Activated CD8-positive, alpha-beta memory T cell treated with anti-CD3 and anti-CD28 coated beads, Interleukin-2, amount 10 ng/mL, durations not matched to agents 7 days and 5 days (primary cell): ENCODE results near the gene PACRG. TPM values are rescaled to one million over a fixed set of nuclear protein-coding genes. Genes with fewer than 3 reads are reported as not detected.

Experiments used
- ATAC-seq: fragments of 150-1000 bp; cut with Tn5 transposase; one replicate; pipeline ENCODE4 v1.10.0; 2021; ENCODE audit warnings: moderate library complexity
- CTCF ChIA-PET: fragments of 350-600 bp; sonication (Branson Sonifier 250); formaldehyde crosslinking; loops from one replicate; lab custom pipeline; 2021; ENCODE audit warnings: antibody characterized with exemption; lab: Charles Lee
- DNase-seq: peaks from one replicate; pipeline ENCODE4 v3.0.0-alpha.2; 2020
- H3K27ac Mint-ChIP-seq: one replicate; pipeline ENCODE4 v1.8.0; 2021; ENCODE audit warnings: mild to moderate bottlenecking, mixed read lengths
- H3K27me3 Mint-ChIP-seq: one replicate; pipeline ENCODE4 v1.8.0; 2021; ENCODE audit warnings: mixed read lengths
- H3K36me3 Mint-ChIP-seq: one replicate; pipeline ENCODE4 v1.8.0; 2021; ENCODE audit warnings: mild to moderate bottlenecking, mixed read lengths
- H3K4me1 Mint-ChIP-seq: one replicate; pipeline ENCODE4 v1.8.0; 2021; ENCODE audit warnings: mixed read lengths
- H3K4me3 Mint-ChIP-seq: one replicate; pipeline ENCODE4 v1.8.0; 2021; ENCODE audit warnings: mild to moderate bottlenecking, moderate library complexity, mixed read lengths
- H3K9me3 Mint-ChIP-seq: one replicate; pipeline ENCODE4 v1.8.0; 2022; ENCODE audit warnings: low read depth, mixed read lengths
- total RNA-seq, 2 experiments: library from RNA; stranded (reverse); gene quantifications; one replicate each; pipeline ENCODE4 v1.2.3, GENCODE V29; 2021

PACRG gene
- total RNA-seq, 2 experiments from 2014 or later, result not detected

DNA sequence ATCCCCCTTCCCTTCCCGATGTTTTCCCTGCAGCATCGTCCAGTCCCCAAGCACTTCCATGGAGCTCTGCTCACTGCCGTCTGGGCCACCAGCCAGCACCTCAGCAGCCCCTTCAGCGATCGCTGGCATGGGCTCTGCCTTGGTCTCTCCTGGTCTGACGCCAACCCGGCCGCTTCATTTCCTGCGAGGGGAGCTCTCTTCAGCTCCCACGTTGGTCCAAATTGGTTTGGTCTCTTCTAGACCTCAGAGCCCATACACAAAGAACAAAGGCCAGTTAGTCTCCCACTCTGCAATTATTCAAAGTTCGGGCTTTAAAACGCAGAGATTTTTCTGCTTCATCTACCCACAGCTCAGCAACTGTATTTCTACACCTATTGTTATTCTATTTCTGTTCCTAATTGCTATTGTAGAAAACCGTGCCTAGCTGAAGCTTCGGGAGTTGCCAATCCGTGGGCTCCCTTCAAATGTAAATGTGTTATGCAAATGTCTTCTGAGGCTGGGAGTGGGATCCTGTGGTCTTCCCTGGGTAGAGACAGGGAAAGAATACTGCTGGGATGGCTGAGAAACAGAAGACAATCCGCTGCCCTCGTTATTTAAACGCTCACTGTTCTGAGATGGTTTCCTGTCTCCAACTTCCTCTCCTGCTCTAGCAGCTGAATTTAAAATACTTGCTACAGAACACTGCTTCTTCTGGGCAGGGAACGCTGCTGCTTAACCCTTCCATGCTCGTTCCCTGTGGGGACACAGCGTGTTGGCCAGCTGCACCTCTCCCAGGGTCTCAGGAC lies 532.5 kb downstream of the PACRG start:
- Mint-ChIP-seq H3K9me3 (no peaks in the 10 kb centered on the region), H3K27ac (no peak overlapping the region)
- ATAC-seq, result no peak

GRCh38 chr6:163260911-163261310 lies 533.1 kb downstream of the PACRG start:
- Mint-ChIP-seq H3K27ac (no peak overlapping the region), H3K4me3 (no peak overlapping the region), H3K4me1 (no peaks in the 10 kb centered on the region), H3K36me3 (no peaks in the 10 kb centered on the region), H3K9me3 (no peaks in the 10 kb centered on the region), H3K27me3 (no peaks in the 10 kb centered on the region)
- CTCF ChIA-PET, result no interaction called here
- DNase-seq (no peak), ATAC-seq (no peak)

More for the DNA sequence above, 532.5 kb downstream of the PACRG start:
- no peak overlapping the region for H3K4me3 Mint-ChIP-seq
- H3K36me3 Mint-ChIP-seq, result no peaks in the 10 kb centered on the region
- CTCF ChIA-PET, result no interaction called here
- H3K27me3 Mint-ChIP-seq, result no peaks in the 10 kb centered on the region
- DNase-seq, result no peak
- H3K4me1 Mint-ChIP-seq, result no peaks in the 10 kb centered on the region

DNA sequence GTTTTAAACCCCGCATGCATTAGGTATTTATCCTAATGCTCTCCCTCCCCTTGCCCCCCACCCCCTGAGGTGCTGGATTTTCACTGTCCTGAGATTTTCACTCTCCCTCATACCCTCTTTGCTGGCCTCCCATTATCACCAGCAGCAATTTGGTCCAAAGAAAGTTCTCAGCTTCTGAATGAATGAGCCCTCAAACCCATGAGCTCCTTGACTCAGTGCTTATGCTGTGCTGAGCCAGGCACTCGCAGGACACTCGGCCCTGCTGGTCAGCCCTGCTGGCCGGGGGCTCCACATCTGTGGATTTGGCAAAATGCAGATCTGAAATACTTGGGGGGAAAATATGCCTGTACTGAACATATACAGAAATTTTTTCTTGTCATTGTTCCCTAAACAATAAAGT lies 533.6 kb downstream of the PACRG start:
- Mint-ChIP-seq H3K36me3 (no peaks in the 10 kb centered on the region), H3K9me3 (no peaks in the 10 kb centered on the region), H3K4me1 (no peaks in the 10 kb centered on the region), H3K27ac (no peak overlapping the region), H3K27me3 (no peaks in the 10 kb centered on the region), H3K4me3 (no peak overlapping the region)
- DNase-seq (no peak), ATAC-seq (no peak)
- CTCF ChIA-PET, result no interaction called here

GRCh38 chr6:163262080-163262479 lies 534.3 kb downstream of the PACRG start:
- Mint-ChIP-seq H3K4me1 (no peaks in the 10 kb centered on the region), H3K27ac (no peak overlapping the region), H3K9me3 (no peaks in the 10 kb centered on the region), H3K4me3 (no peak overlapping the region), H3K27me3 (no peaks in the 10 kb centered on the region), H3K36me3 (no peaks in the 10 kb centered on the region)
- CTCF ChIA-PET, result no interaction called here
- DNase-seq (no peak), ATAC-seq (no peak)

GRCh38 chr6:163263196-163263595 lies 535.4 kb downstream of the PACRG start:
- ATAC-seq, result no peak

GRCh38 chr6:163263998-163264661 lies 536.4 kb downstream of the PACRG start:
- no peaks in the 10 kb centered on the region for H3K36me3 Mint-ChIP-seq
- no peaks in the 10 kb centered on the region for H3K9me3 Mint-ChIP-seq
- DNase-seq, result no peak
- no peaks in the 10 kb centered on the region for H3K27me3 Mint-ChIP-seq
- CTCF ChIA-PET, result no interaction called here
- no peak for ATAC-seq
- no peak overlapping the region for H3K27ac Mint-ChIP-seq
- no peaks in the 10 kb centered on the region for H3K4me1 Mint-ChIP-seq
- no peak overlapping the region for H3K4me3 Mint-ChIP-seq

More at GRCh38 chr6:163263196-163263595, 535.4 kb downstream of the PACRG start:
- Mint-ChIP-seq H3K27me3 (no peaks in the 10 kb centered on the region), H3K4me1 (no peaks in the 10 kb centered on the region), H3K4me3 (no peak overlapping the region), H3K9me3 (no peaks in the 10 kb centered on the region), H3K36me3 (no peaks in the 10 kb centered on the region), H3K27ac (no peak overlapping the region)
- CTCF ChIA-PET, result no interaction called here
- DNase-seq, result no peak

GRCh38 chr6:163264662-163265035 lies 536.9 kb downstream of the PACRG start:
- DNase-seq, result no peak

DNA sequence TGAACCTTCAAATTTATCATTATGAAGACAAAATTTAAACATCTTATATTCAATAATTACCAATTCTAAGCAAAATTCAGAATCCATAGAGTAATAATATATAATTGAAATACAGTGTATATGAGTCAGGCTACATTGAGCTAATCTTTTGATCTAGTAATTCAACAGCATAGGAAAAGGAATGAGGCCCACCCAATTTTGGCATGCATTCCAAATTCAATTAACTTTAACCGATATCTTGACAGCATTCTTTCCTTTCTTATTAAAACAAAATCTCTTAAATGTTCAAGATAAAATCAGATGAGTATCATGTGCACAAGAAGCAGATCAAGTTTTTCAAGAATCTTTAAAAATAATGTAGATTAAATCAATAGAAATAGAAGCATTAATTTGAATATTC lies 553.9 kb downstream of the PACRG start:
- Mint-ChIP-seq H3K9me3 (no peaks in the 10 kb centered on the region), H3K27ac (no peak overlapping the region), H3K27me3 (no peaks in the 10 kb centered on the region), H3K36me3 (no peaks in the 10 kb centered on the region), H3K4me1 (no peaks in the 10 kb centered on the region), H3K4me3 (no peak overlapping the region)
- DNase-seq (no peak), ATAC-seq (no peak)
- CTCF ChIA-PET, result no interaction called here

More at GRCh38 chr6:163264662-163265035, 536.9 kb downstream of the PACRG start:
- H3K27ac Mint-ChIP-seq, result no peak overlapping the region
- no peaks in the 10 kb centered on the region for H3K36me3 Mint-ChIP-seq
- CTCF ChIA-PET, result no interaction called here
- no peaks in the 10 kb centered on the region for H3K4me1 Mint-ChIP-seq
- no peaks in the 10 kb centered on the region for H3K27me3 Mint-ChIP-seq
- no peak for ATAC-seq
- no peak overlapping the region for H3K4me3 Mint-ChIP-seq
- H3K9me3 Mint-ChIP-seq, result no peaks in the 10 kb centered on the region

DNA sequence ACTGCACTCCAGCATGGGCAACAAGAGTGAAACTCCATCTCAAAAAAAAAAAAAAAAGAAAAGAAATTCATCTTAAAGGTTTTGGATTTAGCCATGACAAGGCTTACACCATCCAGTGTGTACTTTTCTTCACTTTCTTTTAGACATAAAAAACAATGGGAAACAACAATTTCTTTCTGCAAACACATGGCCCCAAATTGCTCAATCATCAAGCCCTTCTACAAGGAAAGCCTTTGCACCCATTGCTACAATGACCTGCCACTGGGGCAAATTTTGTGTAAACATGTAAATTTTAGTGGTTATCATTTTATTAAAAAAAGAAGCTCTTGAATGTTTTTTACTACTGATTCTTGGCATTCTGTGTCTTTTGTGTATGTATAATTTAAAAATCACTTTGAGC lies 554.9 kb downstream of the PACRG start:
- no peak overlapping the region for H3K4me3 Mint-ChIP-seq
- DNase-seq, result no peak
- no peak for ATAC-seq
- no peak overlapping the region for H3K27ac Mint-ChIP-seq
- CTCF ChIA-PET, result no interaction called here
- H3K9me3 Mint-ChIP-seq, result no peaks in the 10 kb centered on the region
- H3K4me1 Mint-ChIP-seq, result no peaks in the 10 kb centered on the region
- no peaks in the 10 kb centered on the region for H3K36me3 Mint-ChIP-seq
- H3K27me3 Mint-ChIP-seq, result peaks cover 2% of the 10 kb centered on the region

DNA sequence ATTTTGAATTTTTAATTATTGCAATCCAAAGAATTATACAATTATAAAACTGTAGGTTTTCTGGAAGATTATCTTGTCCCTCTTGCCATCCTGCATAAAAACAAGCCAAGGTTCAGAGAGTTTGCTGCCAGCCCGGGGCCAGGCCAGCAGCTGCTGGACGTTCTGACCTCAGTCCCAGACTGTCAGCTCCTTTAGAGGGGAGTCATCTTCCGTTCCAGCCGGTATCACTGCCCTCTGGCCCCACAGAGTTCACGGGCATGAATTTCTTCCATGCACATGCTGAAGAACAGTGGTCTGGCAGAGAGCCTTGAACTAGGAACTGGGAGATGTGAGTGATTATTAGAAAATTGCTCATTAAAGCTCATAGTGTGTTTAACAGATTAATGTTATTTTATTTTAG lies 556.4 kb downstream of the PACRG start:
- H3K9me3 Mint-ChIP-seq, result no peaks in the 10 kb centered on the region
- H3K27ac Mint-ChIP-seq, result no peak overlapping the region
- H3K27me3 Mint-ChIP-seq, result peaks cover 2% of the 10 kb centered on the region
- DNase-seq (no peak), ATAC-seq (no peak)
- H3K4me1 Mint-ChIP-seq, result no peaks in the 10 kb centered on the region
- CTCF ChIA-PET, result no interaction called here
- no peak overlapping the region for H3K4me3 Mint-ChIP-seq
- no peaks in the 10 kb centered on the region for H3K36me3 Mint-ChIP-seq

GRCh38 chr6:163285691-163286090 lies 557.9 kb downstream of the PACRG start:
- CTCF ChIA-PET, result no interaction called here
- DNase-seq (no peak), ATAC-seq (no peak)
- Mint-ChIP-seq H3K27me3 (peaks cover 2% of the 10 kb centered on the region), H3K4me3 (no peak overlapping the region), H3K9me3 (no peaks in the 10 kb centered on the region), H3K4me1 (no peaks in the 10 kb centered on the region), H3K36me3 (no peaks in the 10 kb centered on the region), H3K27ac (no peak overlapping the region)

DNA sequence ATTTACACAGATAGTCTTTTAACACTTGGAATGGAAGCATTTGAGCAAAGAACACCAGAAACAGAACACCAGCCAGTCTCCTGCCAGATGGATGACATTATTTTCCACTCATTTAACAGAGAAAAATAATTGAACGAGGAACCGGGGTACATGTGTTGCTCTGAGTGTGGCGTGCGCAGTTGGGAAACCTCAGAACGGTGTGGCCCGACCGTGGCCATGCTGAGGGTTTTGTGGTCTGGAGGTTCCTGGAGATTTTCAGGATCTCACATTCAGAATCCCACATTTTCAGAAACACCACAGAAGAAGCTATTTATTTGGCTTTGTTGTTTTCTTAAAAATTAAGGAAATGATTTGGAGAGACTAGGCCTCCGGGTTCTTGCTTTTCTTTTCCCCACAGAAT lies 559.9 kb downstream of the PACRG start:
- DNase-seq, result no peak
- H3K27me3 Mint-ChIP-seq, result peaks cover 2% of the 10 kb centered on the region
- no peaks in the 10 kb centered on the region for H3K9me3 Mint-ChIP-seq
- CTCF ChIA-PET, result no interaction called here
- H3K27ac Mint-ChIP-seq, result no peak overlapping the region
- no peak for ATAC-seq
- no peak overlapping the region for H3K4me3 Mint-ChIP-seq
- no peaks in the 10 kb centered on the region for H3K4me1 Mint-ChIP-seq
- H3K36me3 Mint-ChIP-seq, result no peaks in the 10 kb centered on the region

GRCh38 chr6:163288066-163288465 lies 560.3 kb downstream of the PACRG start:
- DNase-seq (no peak), ATAC-seq (no peak)
- peaks cover 2% of the 10 kb centered on the region for H3K27me3 Mint-ChIP-seq
- CTCF ChIA-PET, result no interaction called here
- no peak overlapping the region for H3K27ac Mint-ChIP-seq
- no peaks in the 10 kb centered on the region for H3K4me1 Mint-ChIP-seq
- no peaks in the 10 kb centered on the region for H3K9me3 Mint-ChIP-seq
- no peak overlapping the region for H3K4me3 Mint-ChIP-seq
- no peaks in the 10 kb centered on the region for H3K36me3 Mint-ChIP-seq

GRCh38 chr6:163288915-163289314 lies 561.1 kb downstream of the PACRG start:
- no peak overlapping the region for H3K4me3 Mint-ChIP-seq
- CTCF ChIA-PET, result no interaction called here
- DNase-seq, result no peak
- H3K27ac Mint-ChIP-seq, result no peak overlapping the region
- H3K27me3 Mint-ChIP-seq, result peaks cover 2% of the 10 kb centered on the region
- no peak for ATAC-seq
- H3K4me1 Mint-ChIP-seq, result no peaks in the 10 kb centered on the region
- no peaks in the 10 kb centered on the region for H3K36me3 Mint-ChIP-seq
- no peaks in the 10 kb centered on the region for H3K9me3 Mint-ChIP-seq
